Stimulated activated CD8-positive, alpha-beta memory T cell treated with anti-CD3 and anti-CD28 coated beads, Interleukin-7, amount 100 ng/mL, for 1 hour (primary cell): ENCODE data around the gene PLPPR2.
"Not testable (repeated sequence)": the region's sequence is repeated elsewhere in the genome, so short reads cannot be mapped to it uniquely, and the experiment has no call there.

Experiments used
- DNase-seq, 2 donors: peaks; one replicate each; pipeline ENCODE4 v3.0.0-alpha.2; 2020; ENCODE audit warnings: low read depth in 2 of 2

The PLPPR2 gene

DNA sequence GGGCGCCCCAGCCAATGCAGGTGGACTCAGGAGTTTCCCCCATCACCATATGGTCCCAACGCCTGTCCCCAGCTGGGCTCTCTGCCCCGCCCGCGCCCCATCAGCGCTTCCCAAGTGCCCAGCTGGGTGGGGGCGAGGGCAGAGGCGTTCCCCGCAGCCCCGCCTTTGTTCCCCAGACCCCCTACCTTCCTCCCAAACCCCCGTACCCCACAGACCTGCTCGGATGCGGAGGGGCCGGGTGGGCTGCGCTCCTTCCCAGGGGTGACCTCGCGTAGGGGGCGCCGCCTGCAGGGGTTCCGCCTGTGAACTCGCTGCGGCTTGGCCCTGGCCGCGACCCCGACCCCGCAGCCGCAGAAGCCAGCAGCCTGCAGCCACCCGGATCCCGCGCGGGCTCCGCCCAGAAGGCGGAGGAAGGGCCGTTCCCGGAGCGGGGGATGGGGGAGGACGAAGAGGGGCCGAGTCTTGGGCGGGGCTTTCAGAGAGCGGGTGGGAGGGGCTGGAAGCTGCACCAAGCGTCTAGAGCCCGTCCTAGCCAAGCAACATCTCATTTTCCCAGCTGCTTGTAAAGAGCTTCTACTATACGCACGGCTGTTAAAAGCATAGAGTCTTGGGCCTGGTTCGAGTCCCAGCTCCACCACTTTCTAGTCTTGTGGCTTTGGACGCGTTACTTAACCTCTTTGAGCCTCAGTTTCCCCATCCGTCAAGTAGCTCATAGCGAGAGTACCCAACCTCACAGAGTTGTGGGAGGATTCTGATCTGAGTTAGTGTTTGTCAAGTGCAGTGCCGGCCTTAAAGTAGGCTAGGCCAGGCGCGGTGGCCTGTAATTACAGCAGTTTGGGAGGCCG, 15.8 kb upstream of the PLPPR2 start, which contains the start of gene RAB3D:
RAB3D (minus strand) TSS at position 404 of the 845 bp plus-strand sequence. CDS start 2,258 bp downstream, outside the sequence.
- DNase-seq, result peak; percentile 48 to 61

DNA sequence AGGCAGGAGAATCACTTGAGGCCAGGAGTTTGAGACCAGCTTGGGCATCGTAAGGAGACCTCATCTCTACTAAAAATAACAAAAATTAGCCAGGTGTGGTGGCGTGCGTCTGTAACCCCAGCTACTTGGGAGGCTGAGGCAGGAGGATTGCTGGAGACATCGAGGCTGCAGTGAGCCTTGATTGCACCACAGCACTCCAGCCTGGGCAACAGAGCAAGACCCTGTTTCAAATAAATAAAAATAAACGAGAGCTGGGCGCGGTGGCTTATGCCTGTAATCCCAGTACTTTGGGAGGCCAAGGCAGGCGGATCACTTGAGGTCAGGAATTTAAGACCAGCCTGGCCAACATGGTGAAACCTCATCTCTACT, 15.1 kb upstream of the PLPPR2 start:
- DNase-seq, result not testable (repeated sequence)

DNA sequence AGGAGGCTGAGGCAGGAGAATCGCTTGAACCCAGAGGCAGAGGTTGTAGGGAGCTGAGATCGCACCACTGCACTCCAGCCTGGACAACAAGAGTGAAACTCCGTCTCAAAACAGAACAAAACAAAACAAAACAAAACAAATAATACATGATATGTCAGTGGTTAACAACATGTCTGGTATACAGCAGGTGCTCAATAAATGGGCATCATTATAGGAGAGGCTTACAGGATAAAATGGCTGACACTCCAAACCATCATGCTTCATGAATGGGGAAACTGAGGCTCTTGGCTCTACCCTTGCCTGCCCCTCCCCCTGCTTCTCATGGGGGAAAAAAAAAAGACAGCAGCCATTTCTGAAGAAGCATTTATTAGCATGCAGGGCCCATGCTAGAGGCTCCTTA, 12.8 kb upstream of the PLPPR2 start:
- no peak for DNase-seq

DNA sequence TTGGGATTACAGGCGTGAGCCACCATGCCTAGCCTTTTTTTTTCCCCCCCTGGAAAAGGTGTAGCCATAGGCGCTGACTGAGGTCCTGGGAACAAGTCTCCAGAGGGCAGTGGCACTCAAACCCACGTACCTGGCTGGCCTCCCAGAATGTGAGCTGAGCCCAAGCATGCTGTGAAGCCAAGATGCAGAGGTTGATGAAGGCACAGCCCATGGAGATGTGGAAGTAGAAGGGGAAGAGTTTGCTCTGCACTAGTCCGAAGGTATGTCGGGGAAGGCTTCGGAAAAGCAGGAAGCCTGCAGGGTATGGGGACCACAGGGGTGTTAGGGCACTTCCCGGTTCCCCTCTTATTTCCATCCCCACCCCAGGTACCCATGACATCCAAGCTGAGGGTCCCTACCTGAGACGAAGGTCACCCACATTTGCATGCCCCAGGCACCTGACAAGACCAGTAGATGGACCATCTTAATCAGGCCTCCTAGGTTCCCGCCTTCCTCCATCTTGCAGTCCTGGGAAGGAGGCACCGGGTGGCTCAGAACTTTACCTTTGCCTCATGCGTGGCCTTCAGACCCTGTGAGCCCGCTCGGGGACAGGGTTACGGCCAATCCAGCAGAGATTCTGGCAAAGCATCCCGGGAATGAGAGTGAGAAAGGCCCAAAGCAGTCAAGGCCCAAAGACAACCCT, 10.0 kb upstream of the PLPPR2 start:
- no peak for DNase-seq

DNA sequence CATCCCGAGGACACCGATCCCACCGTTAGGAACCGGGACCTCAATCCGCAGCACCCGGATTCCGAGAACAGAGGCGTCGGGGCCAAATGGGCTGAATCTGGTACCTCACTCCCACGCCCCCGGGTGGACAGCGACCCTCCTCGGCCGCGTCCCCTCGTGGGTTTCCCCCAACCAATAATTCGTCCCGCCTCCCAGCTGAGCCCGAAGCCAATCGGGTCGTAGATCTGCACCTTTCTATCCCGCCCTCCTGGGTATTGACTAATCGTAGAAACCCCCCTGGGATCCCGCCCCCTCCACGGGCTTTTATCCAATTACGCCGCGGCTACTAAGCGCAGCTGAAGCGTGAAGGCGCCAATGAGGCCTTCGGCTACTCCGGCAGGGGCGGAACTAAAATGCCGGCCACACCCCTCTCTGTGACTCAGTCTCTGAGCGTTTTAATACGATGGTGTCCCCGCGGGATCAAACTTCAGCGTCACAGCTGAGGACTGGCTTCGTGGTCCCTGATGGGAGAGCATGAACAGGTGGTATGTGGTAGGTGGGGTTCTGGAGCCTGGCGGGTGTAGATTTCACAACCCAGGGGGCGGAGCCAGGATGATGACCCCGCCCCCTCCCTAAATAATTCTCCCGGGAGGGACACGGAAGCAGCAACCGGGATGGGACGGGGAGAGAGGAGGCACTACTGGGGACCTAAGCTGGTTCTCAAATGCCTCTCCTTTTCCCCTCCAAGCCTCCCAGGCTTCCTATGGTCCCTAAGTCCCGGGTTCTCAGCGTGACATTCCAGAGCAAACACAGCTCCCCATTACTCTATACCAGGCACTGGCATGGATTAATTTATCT, 8.9 kb upstream of the PLPPR2 start, which contains the start of the genes CCDC159 and TMEM205:
CCDC159 (plus strand) TSS at position 416 of the 837 bp plus-strand sequence; CDS start at position 504, 88 bp downstream.
TMEM205 (minus strand) TSS at position 165 of the 837 bp plus-strand sequence. CDS start 649 bp downstream, outside the sequence.
- peak; percentile 95 to 97 for DNase-seq

DNA sequence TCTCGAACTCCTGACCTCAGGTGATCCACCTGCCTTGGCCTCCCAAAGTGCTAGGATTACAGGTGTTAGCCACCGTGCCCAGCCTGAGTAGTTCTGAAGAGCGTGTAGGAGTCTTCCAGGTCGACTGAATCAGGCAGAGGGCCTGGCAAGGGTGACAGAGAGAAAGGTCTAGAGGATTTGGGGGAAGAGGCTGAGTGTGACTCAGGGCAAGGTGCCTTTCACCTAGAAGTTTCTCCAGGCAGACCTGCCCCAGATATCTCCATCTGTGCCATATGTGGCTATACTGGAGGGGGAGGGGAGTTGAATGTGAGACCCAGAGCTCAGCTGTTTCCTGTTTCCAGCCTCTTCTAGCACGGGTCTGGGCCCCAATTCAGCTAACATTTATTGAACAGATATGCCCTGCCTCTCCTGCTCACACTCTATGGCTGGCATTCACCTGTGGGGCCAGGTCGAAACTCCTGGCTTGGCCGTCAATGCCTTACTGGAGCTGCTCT, 7.6 kb upstream of the PLPPR2 start:
- DNase-seq, result no peak

DNA sequence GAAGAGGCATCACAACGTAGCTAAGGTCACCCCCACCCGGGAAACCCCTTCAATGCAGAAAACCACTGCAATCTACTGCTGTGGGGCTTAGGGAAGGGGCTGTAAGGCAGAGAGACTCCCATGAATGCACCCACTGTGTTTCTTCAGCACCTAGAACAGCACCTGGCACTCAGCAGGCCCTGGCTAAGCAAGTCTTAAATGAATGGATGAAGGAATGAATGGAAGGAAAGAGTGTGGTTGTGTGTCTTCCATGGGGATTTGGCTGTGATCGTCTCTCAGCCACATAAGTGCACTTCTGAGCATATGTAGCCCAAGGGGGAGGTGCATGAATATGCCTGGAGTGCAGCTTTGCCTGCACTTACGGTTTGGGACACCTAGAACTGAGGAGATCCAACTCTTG, 6.1 kb upstream of the PLPPR2 start:
- DNase-seq, result no peak

DNA sequence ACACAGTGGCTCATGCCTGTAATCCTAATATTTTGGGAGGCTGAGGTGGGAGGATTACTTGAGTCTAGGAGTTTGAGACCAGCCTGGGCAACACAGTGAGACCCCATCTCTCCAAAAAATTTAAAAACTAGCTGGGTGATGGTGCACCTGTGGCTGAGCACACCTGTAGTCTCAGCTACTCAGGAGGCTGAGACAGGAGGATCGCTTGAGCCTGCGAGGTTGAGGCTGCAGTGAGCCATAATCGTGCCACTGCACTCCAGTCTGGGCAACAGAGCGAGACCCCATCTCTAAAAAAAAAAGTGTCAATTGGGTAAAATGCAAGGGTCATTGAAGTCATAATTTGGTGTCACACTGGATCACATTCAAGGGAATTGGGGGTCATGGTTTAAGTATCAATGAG, 1.1 kb upstream of the PLPPR2 start:
- DNase-seq, result not testable (repeated sequence)

DNA sequence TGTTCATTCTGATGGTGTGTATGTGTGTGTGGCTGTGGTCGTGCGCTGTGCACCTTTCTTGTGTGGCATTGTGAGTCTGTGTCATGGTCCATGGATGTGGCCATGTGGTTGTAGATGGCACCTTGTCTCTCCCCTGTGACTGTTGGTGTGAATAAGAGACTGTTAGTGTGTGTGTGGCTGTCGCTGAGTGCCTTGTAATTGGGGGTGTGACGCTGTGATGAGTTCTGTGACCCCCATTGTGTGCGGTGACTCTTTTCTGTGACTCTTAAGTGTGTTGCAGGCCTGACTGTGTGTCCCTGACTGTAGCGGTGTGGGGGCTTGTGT, 804 bp downstream of the PLPPR2 start:
- DNase-seq, result no peak

DNA sequence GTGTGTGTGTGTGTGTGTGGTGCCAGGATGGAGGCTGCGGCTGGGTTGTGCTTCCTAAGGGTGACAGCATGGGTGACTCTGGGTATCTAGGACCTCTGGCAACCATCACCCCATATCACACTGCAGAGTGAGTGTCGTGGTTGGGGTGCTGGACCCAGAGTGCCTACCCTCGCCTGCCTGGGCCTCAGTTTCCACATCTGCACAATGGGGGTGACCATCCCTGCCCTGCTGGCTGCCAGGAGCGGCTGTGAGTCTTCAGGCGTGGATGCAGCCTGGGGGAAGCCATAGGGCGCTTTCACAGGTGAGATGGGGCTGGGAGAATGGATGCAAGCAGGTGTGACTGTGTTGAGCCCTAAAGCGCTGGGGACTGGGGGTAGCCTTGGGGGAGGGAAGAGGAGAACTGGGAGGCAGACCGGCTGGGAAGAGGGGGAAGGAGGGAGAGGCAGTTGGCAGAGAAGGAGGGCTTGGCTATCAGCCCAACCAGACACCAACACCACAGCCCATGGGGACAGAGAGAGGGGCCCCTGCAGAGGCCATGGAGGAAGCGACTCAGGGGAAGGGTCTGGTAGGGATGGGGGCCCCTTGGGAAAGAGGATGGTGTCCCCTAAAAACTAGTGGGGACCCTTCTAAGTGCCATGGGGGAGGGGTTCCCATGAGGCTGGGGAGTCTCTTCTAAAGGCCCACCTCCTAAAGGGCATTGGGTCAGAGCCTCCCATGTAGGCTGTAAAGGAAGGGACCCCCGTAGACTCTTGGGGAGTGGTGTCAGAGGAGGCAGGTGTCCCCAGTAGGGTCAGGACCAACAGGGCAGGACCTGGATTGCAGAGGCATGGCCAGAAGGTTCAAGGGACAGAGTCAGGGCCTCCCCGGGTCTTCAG, 1.7 kb downstream of the PLPPR2 start:
- DNase-seq, result no peak

DNA sequence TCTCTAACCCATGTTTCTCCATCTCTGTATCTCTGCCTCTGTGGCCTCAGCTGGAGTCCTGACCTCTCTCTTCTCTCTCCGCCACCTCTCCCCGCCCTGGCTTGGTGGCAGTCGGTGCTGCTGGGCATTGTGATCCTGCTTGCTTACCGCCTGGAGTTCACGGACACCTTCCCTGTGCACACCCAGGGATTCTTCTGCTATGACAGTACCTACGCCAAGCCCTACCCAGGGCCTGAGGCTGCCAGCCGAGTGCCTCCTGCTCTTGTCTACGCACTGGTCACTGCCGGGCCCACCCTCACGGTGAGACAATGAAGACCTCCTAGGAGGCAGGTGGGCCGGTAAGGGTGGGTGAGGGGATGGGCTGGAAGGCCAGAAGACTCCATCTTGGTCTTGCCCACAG, 4.2 kb downstream of the PLPPR2 start:
- DNase-seq, result no peak

DNA sequence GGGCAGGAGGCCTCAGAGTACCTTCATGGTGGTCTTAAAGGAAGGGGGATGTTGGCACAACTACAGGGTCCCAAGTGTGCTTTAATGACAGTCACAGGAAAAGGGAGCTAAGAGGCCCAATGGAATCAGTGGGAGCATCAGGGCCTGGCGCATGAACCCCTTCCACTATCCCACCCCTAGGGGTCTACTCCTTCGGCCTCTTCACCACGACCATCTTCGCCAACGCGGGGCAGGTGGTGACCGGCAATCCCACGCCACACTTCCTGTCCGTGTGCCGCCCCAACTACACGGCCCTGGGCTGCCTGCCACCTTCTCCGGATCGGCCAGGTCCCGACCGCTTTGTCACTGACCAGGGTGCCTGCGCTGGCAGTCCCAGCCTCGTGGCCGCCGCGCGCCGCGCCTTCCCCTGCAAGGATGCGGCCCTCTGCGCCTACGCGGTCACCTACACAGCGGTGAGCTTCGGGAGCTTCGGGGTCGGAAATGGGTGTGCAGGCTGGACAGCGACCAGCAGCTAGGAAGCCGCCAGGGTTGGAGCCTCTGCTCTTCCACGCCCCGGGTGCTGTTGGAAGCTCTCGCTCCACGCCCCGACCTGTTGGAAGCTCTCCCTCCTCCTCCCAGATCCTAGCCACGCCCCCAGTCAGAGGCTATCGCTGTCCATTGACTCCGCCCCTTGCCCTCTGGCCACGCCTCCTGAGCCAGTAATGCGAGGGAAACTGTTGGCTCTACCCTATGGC, 6.0 kb downstream of the PLPPR2 start:
- DNase-seq, result no peak

DNA sequence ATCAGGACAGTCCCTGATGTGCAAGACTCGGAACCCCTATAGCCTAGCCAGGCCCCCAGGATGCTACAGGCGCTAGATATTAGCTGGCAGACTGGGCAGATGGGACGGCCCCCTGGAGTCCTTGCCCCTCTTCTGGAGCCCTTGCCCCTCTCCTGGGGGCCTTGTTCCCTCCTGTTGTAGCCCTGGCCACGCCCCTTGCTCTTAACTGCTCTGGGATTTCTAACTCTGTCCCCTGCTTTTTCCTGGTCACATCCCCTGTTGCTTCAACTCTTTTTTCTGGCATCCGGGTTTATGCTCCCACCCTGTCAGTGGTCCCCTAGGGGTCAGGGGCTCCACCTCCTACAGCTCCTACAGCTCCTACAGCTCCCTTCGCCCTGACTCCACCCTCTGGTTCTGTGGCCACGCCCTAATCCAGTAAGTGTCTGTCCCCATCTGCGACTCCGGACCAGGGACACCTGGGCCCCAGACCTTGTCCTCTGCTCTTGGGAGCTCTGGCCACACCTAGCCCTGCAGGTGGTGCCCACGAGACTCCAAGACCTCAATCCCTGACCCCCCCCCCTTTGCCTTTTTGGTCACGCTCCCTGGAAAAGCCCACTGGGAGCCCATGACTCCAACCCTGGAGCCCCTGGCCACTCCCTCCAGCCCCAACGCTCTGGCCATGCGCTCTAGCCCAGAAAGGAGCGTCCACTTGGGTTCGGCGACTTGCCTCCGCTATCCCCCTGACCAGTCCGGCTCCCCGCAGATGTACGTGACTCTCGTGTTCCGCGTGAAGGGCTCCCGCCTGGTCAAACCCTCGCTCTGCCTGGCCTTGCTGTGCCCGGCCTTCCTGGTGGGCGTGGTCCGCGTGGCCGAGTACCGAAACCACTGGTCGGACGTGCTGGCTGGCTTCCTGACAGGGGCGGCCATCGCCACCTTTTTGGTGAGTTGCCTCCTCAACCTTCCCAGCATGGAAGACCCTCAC, 6.8 kb downstream of the PLPPR2 start:
- no peak for DNase-seq

DNA sequence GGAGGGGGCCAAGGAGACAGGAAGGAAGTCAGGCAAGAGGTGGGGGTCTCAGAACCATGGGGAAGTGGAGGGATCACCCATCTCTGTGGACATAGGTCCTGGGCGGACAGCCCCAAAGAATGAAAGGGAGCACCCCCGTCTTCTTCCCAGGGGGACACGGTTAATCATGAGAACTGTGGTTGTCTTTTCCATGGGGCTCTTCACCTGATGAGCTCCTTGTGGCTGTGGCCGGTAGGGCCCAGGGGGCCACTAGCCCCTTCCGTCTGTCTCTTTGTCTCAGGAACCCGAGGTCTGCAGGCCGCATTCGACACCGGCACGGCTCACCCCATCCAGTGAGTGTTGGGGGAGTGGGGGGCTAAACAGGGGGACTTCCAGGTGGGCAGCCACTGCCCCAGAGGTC, 8.6 kb downstream of the PLPPR2 start:
- no peak for DNase-seq

DNA sequence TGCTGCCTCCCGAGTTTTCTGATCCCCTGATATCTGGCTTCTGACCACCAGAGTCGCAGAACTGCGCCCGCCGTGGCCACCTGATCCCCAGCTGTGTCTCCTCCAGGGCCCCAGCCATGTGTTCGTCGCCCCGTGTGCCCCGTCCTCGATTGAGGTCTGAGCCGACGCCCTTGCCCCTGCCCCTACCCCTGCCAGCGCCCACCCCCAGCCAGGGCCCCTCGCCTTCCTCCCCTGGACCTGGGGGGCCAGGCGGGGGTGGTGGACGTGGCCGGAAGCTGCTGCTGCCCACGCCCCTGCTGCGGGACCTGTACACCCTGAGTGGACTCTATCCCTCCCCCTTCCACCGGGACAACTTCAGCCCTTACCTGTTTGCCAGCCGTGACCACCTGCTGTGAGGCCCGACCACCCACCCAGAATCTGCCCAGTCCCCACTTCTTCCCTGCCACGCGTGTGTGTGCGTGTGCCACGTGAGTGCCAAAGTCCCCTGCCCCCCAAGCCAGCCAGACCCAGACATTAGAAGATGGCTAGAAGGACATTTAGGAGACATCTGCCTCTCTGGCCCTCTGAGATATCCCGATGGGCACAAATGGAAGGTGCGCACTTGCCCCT, 9.2 kb downstream of the PLPPR2 start:
- no peak for DNase-seq

DNA sequence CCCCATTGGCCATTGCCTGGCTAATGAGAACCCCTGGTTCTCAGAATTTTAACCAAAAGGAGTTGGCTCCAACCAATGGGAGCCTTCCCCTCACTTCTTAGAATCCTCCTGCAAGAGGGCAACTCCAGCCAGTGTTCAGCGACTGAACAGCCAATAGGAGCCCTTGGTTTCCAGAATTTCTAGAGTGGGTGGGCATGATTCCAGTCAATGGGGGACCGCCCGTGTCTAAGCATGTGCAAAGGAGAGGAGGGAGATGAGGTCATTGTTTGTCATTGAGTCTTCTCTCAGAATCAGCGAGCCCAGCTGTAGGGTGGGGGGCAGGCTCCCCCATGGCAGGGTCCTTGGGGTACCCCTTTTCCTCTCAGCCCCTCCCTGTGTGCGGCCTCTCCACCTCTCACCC, 9.7 kb downstream of the PLPPR2 start:
- no peak for DNase-seq

DNA sequence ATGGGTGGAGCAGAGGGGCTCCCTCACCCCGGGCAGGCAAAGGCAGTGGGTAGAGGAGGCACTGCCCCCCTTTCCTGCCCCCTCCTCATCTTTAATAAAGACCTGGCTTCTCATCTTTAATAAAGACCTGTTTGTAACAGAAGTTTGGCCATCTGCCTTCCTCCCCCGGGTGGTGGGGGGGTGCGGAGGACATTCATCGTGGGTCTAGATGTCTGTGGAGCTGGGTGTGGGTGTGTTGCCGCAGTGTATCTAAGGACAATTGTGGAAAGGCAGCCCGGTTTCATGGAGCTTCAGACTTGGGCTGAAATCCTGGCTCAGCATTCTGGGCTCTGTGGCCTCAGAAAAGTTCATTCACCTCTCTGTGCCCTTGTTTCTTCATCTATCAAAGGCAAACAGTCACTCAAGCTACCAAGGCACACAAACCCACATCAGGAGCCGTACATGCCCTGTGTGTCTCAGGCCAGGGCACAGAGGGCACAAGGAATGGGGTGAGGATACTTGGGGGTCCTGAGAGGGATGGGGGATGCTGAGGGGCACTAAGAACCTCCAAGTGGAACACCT, 10.4 kb downstream of the PLPPR2 start:
- DNase-seq, result no peak

DNA sequence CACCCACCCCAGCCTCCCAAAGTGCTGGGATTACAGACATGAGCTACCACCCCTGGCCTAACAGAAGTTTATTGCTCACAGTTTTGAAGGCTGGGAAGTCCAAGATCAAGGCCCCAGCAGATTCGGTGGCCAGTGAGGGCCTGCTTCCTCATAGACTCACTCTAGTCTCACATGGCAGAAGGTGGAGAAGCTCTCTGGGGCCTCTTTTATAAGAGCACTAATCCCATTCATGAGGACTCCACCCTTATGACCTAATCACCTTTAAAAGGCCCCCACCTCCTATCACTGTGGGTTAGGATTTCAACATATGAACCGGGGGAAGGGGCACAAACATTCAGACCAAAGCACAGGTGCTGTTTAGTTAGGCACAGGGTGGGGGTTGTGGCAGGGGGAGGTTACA, 12.3 kb downstream of the PLPPR2 start:
- no peak for DNase-seq
